ENCODE results near the gene PCNX2.
"Not testable (repeated sequence)": the region's sequence is repeated elsewhere in the genome, so short reads cannot be mapped to it uniquely, and the experiment has no call there.

The PCNX2 gene

DNA sequence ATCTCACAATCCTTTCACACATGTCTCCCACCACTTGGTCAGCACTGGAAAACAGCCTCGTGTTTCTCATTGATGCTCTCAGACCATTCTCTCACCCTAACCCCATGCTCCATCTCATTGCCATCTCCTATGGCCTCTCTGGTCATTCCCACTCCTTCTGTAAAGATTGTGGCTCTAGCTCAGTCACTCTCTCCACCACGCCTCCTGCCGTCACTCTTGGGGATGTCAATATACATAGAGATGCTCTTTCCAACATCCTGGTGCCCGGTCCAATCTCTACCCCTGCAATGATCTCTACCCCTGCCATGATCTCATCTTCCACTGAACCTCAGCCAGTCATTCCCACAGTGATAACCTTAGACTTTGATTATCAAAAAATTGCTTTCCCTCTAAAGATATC lies 255.0 kb downstream of the PCNX2 start:
- no peak for DNase-seq

DNA sequence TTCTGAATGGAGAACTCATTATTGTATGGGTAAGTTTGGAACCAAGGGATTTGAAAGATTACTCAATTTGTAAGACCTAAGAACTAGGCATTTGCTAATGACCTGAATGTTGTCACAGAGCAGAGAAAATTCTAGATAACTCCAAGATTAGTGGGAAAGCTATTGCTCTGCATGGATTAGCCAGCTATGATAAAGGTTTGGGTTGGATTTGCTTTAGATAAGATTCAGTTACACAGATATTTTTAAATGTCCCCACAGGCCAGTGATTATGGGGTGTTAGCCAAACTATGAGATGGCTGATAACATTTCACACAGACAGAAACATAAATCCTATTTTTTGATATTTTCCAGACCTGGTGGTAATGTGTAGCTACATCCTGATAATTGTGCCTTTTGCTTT lies 256.9 kb downstream of the PCNX2 start:
- no peak for DNase-seq

DNA sequence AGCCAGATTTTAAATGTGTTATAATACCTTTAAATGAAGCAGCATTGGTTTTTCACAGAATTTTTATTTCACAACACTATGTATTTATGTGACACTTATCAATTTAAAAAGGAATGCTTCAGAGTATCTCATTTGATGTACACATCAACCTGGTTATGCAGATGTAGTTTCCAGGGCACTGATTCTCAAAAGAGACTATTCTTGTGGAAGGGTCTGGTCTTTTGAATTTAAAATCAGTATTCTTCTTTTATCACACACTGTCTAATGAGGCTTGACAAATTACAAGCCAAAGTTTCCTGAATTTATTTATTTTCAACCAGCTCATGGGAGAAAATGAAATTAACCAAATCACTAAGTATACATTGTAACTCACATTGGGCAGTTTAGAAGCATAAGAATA lies 257.7 kb downstream of the PCNX2 start:
- no peak for DNase-seq

DNA sequence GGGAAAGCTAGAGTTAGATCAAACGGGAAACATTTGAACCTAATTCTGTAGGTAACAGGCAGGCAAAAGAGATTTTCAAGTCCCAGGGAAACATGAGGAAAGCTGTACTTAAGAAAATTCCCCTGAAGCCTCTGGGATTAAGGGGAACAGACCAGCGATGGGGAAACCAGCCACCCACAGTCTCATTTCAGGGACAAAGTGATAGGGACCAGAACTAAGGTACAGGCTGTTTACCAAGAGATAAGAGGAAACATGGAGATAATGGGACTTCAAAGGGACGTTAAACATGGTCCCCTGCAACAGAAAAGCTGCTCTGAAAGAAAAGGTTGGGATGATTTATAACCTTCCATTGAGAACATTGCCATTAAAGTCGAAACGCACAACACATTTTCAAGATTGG lies 260.7 kb downstream of the PCNX2 start:
- DNase-seq: no peak

DNA sequence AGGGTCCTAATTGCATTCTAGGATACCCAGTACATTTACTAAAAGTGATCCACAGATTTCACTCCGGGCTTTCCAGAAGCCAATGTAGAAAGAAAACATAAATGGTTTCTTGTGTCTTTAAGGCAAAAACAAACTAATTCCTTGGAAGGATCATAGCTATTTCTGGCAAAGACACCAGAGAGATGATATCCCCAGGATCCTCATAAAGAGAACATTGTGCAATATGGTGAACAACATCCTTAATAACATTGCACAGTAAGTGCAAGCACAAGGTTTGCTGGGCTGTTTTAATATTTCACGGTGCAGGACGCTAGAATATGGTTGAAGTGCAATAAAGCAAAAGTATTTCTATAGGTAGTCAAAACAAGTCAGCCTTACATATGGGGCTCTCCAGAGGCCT lies 262.2 kb downstream of the PCNX2 start:
- no peak for DNase-seq

DNA sequence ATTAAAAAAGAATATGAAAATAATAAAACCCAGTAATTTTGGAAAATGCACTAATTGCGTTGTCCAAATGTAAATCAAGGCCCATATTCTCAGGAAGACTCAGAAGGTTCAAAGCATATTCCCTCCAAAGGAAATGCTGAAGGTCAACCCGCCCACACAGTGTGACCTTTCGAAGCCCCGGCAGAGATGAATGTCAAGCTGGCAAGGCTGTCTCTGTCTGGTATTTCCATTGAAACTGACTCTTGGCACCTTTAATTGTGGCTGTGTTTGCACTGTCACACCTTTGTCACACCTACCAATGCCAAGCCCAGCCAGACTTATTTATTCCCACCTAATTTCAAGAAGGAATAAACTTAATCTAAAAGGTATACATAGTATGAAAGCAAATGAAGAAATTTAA lies 262.6 kb downstream of the PCNX2 start:
- DNase-seq: no peak

DNA sequence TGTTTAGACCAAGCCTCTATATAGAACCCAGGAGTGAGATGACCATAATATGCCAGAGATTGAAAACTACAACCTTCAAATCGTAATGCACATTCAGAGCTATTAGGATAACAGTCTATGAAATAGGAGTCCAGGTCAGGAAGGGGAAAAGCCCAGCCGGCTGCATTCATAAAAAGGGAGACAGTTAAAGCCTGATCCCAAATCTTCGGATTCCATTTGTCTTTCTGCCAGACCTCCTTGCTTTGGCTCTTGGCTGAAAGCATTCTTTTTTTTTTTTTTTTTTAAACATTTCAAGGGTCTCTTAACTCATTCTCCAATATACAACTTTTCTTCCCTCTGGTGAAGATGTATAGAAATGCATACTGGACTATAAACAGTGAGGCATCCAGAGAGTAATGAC lies 264.0 kb downstream of the PCNX2 start:
- DNase-seq: no peak

DNA sequence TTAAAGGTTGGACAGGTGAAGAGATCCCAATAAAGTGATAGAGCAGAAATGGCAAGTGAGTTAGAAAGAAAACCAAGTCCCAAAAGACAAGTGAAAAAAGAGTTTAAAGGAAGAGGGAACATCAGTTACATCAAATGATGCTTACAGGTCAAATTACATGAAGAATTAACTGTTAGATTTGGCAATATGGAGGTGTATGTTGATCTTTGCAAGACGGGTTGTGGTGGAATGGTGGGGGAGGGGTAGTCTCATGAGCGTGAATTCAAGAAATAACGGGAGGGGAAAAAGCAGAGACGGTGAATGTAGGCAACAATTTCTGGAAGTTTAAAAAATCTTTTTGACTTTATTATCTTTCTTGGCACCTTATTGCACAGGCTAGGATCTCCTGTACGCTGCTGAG lies 268.5 kb downstream of the PCNX2 start:
- DNase-seq: no peak

DNA sequence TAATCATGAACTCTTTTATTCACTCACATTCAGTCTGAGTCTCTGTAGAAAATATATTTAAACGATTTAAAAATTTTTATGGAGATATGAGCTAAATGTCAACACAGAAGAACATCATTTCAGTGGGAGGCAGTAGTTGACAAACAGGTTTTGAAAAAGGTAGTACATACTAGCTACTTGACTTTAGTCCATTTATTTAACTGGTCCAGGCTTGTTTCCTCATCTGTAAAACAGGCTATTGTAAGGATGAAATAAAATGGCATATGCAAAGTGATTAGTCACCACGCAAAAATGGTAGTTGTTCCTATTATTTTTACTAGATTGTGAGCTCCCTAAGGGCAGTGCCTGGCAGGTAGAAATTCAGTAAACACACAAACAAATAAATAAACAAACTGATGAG lies 270.0 kb downstream of the PCNX2 start:
- DNase-seq: no peak

DNA sequence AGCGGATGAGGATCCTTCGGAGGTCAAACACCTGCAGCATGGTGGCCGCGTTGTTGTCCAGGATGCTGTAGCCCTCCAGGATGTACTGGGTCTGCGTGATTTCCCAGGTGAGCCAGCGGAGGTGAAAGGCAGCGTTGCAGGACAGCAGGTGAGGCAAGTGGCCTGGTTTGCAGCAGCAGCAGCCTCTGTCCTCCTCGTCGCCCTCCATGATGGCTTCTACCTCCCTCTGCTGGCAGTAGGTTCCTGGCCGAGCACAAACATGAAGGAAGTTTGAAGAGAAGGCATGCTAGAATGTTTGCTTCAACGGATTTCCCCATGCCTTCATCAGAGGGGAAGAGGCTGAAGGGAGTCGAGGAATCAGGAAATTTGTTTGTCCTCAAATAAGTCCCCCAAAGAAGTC lies 270.4 kb downstream of the PCNX2 start:
- no peak for DNase-seq

DNA sequence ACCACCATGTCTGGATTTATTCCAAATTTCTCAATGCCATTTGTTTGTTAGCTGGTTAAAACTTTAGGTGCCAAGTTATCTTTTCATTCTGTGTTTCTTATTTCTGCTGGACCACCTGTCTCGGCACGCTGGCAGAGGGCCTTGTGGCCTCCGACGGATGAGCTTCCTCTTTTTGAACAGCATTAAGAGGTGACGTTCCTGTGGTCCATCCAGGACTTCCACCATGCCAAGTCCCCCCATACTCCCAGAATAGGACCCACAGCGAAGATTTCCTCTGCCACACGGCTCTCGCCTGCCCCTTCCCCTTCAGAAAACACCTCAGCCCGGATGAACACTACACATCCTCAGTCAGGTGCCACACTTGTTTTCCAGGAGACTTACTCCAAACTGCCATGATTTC lies 271.3 kb downstream of the PCNX2 start:
- DNase-seq: no peak

DNA sequence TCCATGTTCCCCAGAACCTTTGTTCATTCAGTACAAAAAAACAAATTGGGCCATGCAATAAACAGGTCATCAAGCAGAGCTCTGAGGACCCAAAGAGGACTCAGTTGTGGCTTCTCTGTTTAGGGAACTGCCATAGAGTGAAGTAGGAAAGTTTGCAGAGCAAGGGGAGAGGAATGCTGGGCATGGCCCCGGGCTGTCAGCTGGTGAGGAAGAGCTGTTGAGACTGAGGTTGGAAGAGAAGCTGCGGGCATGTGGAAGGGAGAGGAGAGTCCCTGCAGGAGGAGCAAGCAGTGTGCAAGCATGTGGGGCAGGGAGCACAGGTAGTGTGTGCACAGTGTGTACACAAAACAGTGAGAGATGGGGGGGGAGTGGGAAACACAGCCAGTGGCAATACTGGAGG lies 273.3 kb downstream of the PCNX2 start:
- no peak for DNase-seq

DNA sequence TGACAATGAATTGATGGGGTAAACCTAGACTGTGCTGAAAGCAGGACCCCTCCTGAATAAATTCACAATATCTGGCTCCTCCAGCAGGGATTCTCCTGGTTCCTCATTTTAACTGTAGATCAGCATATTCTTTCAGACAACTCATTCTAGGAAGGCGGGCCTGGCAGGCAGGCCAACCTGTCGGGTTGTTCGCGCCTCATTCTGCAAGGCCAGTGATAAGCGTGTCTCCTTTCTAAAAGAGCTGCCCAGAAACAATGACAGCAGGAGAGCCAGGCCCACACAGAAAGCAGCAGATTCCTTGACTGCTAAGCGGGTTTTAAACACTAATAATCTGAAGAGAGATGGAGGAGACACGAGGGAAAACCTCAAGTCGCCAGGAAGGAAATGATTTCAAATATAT lies 275.1 kb downstream of the PCNX2 start:
- DNase-seq: no peak

DNA sequence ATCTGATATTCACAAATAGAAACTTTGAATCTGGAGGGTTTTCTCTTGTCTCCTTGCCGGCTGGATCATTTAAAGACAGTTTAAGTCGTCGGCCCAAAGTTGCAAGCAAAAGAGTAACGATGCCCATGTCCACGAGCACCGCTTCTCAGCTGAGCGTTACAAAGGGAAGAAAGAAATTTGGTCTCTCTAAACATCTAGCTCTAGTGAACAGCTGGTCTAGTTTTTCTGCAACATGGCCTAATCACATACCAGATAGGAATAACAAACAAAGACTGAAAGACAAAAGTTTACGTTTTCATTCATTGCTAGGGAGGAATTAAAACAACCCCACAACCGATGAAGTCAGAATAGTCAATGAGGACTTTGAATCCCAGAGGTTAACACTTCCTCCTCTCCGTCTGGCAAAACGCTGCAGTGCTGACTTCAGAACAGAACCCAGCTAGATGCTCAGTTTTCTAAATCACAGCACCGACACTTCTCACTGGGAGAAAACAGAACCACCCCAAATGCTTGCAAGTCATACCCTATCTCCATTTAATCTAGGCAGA lies 275.7 kb downstream of the PCNX2 start:
- no peak for DNase-seq

DNA sequence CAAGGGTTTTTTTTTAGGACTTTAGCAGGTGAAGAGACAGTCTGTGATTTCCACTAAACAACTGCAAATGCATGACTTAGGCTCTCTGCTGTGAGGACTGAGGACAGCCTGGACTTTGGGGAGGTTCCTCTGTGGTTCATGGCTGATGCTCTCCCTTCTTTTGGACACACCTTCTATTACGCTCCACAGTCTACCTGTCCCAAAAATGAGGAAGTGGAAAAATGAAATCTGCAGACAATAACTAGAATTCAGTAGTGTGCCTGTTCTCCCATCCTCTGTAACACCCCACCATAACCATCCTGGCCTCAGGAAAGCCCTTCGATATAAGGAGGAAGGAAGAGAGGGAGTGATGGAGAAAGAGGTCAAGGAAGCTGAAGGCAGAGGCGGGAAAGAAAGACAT lies 276.4 kb downstream of the PCNX2 start:
- DNase-seq: no peak

DNA sequence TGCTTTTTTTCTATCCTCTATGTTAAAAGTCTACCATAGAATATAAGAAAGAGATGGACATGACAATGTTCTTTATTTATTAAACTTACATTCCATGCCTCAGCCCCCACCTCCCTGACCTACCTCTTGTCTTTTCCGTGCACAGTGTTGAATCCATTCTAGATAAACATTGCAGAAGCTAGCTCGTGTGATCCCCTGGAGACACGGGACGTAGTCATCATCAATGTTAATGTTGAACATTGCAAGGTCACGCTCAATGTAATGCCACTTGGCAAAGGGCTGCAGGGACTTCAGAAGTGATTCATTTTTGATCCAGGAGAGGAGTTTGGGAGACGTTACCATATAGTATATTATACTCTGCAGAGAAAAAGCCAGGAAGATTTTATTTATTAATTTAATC lies 278.7 kb downstream of the PCNX2 start:
- no peak for DNase-seq

DNA sequence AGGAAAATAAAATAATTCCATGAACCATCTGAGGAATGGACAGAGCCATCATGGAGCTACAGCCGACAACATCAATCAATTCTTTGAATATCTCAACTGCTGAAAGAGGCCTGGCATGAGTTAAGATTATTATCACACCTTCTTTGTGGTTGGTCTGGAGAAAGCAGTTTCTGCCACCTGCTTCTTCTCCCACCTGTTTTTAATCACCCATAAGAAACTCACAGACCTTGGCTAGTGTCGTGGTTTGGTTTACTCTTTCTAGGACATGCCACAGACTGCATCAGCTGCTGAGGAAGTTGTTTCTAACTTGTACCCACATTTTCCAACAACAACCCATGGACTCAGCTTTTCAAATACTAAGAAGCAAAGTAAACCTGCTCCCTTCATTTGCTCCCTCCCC lies 279.6 kb downstream of the PCNX2 start:
- DNase-seq: no peak

DNA sequence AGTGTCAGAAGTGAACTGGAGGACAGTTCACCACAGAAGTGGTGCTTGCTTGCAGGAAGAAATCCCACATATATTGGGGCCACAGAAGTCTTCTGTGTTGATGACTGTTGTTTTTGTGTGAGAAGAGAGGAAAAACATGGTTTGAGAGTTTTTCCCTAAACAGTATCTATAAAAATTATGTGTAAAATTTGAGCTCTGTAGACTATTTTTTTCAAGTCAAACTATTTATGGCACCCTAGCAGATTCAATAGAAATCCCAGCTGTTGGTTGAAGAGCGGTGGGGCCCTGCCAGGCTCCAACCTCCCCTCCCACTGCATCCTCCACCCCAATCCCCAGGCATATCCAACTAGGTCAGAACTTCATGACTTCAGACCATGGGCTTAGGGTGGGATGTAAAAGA lies 283.5 kb downstream of the PCNX2 start:
- DNase-seq: no peak

DNA sequence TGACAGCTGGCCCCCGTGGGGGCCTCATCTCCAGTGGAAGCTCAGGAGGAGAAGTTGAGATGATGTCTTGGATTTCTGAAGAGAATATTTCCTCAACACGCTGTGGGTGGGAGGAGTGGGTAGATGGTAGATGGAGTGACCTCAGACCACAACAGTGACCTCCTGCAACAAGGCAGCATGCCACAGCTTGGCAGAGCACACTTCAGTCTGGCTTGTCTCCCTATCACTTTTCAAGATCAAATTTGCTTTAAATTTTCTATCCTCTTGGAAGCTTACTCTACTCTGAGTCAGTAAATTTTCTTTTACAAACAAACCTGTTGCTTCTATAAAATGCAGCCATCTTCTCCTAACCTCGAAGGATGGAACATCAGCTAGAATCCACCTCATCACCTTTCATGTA lies 285.4 kb downstream of the PCNX2 start:
- no peak for DNase-seq

DNA sequence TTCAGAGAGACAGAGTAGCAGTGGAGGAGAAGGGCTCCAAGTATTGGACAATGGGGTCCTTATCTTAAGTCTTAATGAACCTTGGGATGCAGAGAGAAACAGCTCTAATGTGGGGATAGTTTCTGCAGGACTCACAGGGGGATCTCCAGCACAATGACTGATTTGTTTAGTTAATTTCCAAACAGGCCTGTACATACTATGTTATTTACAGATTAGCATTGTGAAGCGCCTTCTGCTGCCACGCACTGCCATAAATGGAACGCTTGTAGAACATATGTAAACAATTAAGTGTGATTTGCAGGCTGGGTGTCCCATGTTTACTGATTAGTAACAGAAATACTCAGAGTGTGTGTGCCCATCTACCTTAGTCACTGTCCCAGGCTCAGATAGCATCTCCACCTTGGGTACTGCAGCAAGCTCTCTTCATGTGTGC lies 289.0 kb downstream of the PCNX2 start:
- no peak for DNase-seq

DNA sequence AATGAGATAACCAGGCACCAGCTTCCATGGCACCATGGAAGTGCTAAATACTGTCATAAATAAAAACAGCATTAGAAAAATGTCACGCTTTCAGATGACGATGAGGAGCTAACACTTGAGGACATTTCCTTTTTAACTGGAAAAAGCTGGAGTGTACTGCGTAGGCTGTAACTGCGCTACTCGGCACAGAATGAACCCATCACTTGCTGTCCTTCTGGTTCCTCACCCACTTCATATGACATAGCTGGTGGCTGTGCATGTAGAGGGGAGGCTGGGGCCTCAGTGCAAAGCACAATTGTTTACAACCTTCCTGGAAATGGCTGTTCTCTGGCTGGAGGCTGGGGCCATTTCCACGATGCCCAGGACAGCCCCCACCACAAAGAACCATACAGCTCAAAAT lies 289.4 kb downstream of the PCNX2 start:
- no peak for DNase-seq

DNA sequence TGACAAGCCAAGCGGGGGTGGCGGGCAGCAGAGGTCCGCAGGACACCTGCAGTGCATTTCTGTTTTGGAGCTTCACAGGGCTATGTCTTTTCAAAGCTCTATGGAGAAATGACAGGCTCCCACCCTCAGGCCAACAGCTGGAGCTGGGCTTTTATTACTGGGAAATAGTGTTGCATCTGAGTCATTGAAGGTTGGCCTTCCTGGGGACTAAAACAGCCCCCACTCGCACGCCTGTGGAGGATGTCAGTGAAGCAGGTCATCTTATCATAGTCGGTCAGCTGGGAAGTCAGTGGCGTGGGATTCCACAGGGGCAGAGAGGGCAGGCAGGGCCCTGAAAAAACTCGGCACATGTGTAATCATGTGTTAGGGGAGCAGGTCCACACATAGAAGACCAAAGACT lies 289.8 kb downstream of the PCNX2 start:
- no peak for DNase-seq

DNA sequence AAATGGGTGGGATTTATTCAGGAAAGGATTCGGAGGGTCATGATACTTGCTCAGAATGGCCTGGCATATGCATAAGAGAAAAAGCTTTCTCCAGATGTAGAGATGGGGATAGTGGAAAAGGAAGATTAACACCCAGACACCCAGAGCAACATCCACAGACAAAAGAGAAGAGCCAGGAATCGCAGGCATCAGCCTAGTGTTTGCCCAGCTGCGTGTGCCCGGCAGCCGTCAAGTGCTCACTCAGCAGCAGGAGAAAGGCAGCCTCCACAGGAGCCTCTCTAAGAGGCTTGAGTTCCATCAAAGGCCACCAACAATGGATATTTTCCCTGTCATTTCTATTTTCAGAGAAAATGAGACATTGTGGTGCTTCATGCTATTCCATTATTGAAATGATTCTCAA lies 290.4 kb downstream of the PCNX2 start:
- no peak for DNase-seq

DNA sequence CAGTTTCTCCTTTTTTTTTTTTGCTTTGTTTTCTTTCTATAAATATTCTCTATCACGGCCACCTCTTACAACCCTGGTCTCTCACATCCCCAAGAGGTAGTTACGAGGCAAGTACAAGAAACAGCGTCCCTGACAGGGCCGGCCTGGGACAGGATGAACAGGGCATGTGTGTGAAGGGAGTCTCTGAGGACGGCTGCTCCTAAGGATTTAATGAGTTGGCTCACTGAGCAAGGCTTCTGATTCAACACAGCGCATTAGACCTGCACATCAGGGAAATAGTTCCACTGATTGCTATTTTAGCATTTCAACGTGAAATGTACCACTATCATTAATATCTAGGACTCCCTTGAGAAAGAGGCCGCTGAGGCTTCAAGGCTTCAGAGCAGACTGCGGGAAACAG lies 291.1 kb downstream of the PCNX2 start:
- DNase-seq: no peak

DNA sequence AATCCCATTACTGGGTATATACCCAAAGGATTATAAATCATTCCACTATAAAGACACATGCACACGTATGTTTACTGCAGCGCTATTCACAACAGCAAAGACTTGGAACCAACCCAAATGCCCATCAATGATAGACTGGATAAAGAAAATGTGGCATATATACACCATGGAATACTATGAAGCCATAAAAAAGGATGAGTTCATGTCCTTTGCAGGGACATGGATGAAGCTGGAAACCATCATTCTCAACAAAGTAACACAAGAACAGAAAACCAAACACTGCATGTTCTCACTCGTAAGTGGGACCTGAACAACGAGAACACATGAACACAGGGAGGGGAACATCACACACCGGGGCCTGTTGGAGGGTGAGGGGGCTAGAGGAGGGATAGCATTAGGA lies 291.9 kb downstream of the PCNX2 start:
- DNase-seq: not testable (repeated sequence)
